Upper lobe of left lung (tissue), 6 donors: ENCODE results near the gene SLC9A6. TPM values are rescaled to one million over a fixed set of nuclear protein-coding genes. Genes with fewer than 3 reads are reported as not detected.

Source experiments
- ATAC-seq, 2 donors: fragments of 200-7000 bp; cut with Tn5 transposase; one replicate each; pipeline ENCODE4 v1.9.1; 2022; ENCODE audit warnings: mild to moderate bottlenecking in 2 of 2, moderate library complexity in 2 of 2; ENCODE audit not compliant: low FRiP score in 2 of 2
- DNase-seq, 2 donors: peaks; one replicate each; pipeline ENCODE4 v3.0.0-alpha.2; 2019 to 2020
- H3K27ac ChIP-seq, 4 donors: fragments of 200-600 bp; sonication (generic); one replicate each; pipeline ENCODE4 v1.5.1; 2016 to 2019
- H3K27me3 ChIP-seq, 4 donors: fragments of 200-600 bp; sonication (generic); one replicate each; pipeline ENCODE4 v1.5.1; 2017 to 2019
- H3K36me3 ChIP-seq, 4 donors: fragments of 200-600 bp; sonication (generic); one replicate each; pipeline ENCODE4 v1.5.1; 2016 to 2019
- H3K4me1 ChIP-seq, 4 donors: fragments of 200-600 bp; sonication (generic); one replicate each; pipeline ENCODE4 v1.5.1; 2018 to 2019
- H3K4me3 ChIP-seq, 4 donors: fragments of 200-600 bp; sonication (generic); one replicate each; pipeline ENCODE4 v1.5.1; 2017 to 2019; ENCODE audit warnings: mild to moderate bottlenecking in 2 of 4, moderate library complexity in 1 of 4
- H3K9me3 ChIP-seq, 4 donors: fragments of 200-600 bp; sonication (generic); one replicate each; pipeline ENCODE4 v1.5.1; 2018 to 2019
- CTCF ChIP-seq, 6 experiments: fragments of 450-650 bp in 4 of 6; fragments of 200-600 bp in 2 of 6; sonication (generic) in 2 of 6; IDR thresholded peaks; one replicate each; pipeline ENCODE4 v1.5.1; 2016 to 2019; ENCODE audit warnings: antibody characterized with exemption in 6 of 6
- EP300 ChIP-seq, 4 donors: sonication (generic); formaldehyde crosslinking; IDR thresholded peaks; one replicate each; pipeline ENCODE4 v1.5.1; 2017; ENCODE audit warnings: antibody characterized with exemption in 4 of 4, control low read depth in 2 of 4
- POLR2A ChIP-seq, 4 donors: fragments of 450-650 bp; IDR thresholded peaks; one replicate each; pipeline ENCODE4 v1.5.1; 2016 to 2017; ENCODE audit warnings: antibody characterized with exemption in 4 of 4, mild to moderate bottlenecking in 2 of 4
- POLR2AphosphoS5 ChIP-seq, 2 donors: sonication (generic); formaldehyde crosslinking; IDR thresholded peaks; one replicate each; pipeline ENCODE4 v1.5.1; 2017; ENCODE audit warnings: antibody characterized with exemption in 2 of 2
- WGBS, 2 donors: methylation state at CpG; one replicate each; pipeline ENCODE4 v1.1.5; 2017 to 2018; 5-methylcytosine and 5-hydroxymethylcytosine counted together
- total RNA-seq, 6 donors: library from RNA; depleted of rRNA in 4 of 6; stranded (reverse); fragments of >200 nt in 4 of 6; gene quantifications; one replicate each; pipeline versions ENCODE4 v1.1.0 to v1.2.1, GENCODE V29; 2016 to 2021
- donor health status: DM: no; HTN: no; CAD: no; lungs with moderate emphysema.
- donor health status: DM: no; HTN: yes; CAD: no; lungs with severe emphysema.

The SLC9A6 gene
- total RNA-seq, 6 donors from 2014 or later: 4.7 to 16.9 (median 11.5) TPM

DNA sequence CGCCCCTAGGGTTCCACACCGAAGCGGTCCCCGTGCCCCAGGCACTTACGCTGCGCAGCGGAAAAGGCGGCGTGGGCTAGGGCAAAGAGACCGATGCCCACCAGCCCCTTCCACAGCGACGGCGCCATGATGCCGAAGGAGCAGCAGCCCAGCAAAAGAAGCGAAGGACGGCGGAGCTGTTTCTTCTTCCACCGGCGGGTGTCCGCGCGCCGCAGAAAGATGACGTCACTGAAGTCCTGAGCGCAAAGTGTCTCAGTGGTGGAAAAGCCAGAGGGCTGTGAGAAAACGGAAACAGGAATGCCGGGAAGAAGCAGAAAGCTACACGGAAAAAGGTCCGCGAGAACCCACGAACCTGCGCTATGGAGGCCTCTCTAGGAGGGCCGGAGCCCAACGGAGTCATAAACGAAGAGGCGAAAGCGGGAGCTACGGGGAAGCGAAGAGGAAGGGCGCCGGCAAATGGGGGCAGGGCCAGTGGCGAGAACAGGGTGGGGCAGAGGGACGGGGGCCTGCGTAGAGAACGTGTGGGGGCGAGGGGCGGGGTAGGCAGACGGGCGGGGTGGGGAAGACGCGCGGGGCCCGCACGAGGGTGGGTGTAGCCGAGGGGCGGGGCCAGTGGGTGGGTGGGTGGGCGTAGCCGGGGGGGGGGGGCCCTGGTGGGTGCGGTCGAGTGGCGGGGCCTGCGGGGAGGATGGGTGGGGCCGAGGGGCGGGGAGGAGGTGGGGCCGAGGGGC lies 11.5 kb upstream of the SLC9A6 start, which contains the start of gene MMGT1:
Gene MMGT1, minus strand, starts transcription at position 441 of the 731 bp plus-strand sequence. Its CDS starts 313 bp downstream, at position 128.
- 0 to 24% methylated on average over 26 to 42 of the region's 65 CpGs for WGBS, 2 donors
- no peaks in the 10 kb centered on the region for H3K27me3 ChIP-seq
- H3K9me3 ChIP-seq: no peaks in the 10 kb centered on the region
- peak in 3 of 6 experiments; percentile 35 to 41 (median 39) for TF ChIP-seq CTCF (IDR thresholded peaks at IDR 0.05)
- TF ChIP-seq POLR2A (IDR thresholded peaks at IDR 0.05): peak in 2 of 4 donors; percentile 54 to 55
- peak; percentile 48 to 51 for TF ChIP-seq POLR2AphosphoS5 (IDR thresholded peaks at IDR 0.05)
- TF ChIP-seq EP300 (IDR thresholded peaks at IDR 0.05): no peak
- ATAC-seq: peak; percentile 93 to 95
- peak within 1 kb of the TSS; percentile 90 to 92 (median 92) for H3K27ac ChIP-seq
- DNase-seq: peak; percentile 81 to 87
- H3K4me3 ChIP-seq: peak within 1 kb of the TSS; percentile 52 to 75 (median 60)
- H3K36me3 ChIP-seq: no peaks in the 10 kb centered on the region
- H3K4me1 ChIP-seq: peaks cover 6 to 18% (median 8%) of the 10 kb centered on the region in 4 donors

- peak overlapping the region; percentile 12 to 90 (median 52) for H3K27ac ChIP-seq
- WGBS, 2 donors: 1 to 43% methylated on average over 8 to 9 of the region's 32 CpGs
- H3K4me3 ChIP-seq: peak overlapping the region in 3 of 4 donors; percentile 38 to 48 (median 45)
- H3K9me3 ChIP-seq: no peaks in the 10 kb centered on the region
- ATAC-seq (peak; percentile 75 to 85), DNase-seq (peak; percentile 75 to 91)
- H3K36me3 ChIP-seq: no peaks in the 10 kb centered on the region
- TF ChIP-seq EP300 (IDR thresholded peaks at IDR 0.05) (no peak), CTCF (IDR thresholded peaks at IDR 0.05) (no peak), POLR2AphosphoS5 (IDR thresholded peaks at IDR 0.05) (no peak), POLR2A (IDR thresholded peaks at IDR 0.05) (no peak)
- H3K27me3 ChIP-seq: no peaks in the 10 kb centered on the region
- peaks cover 6 to 18% (median 8%) of the 10 kb centered on the region in 4 donors for H3K4me1 ChIP-seq
These were observed 10.9 kb upstream of the SLC9A6 start for GRCh38 chrX:135974279-135974856.

DNA sequence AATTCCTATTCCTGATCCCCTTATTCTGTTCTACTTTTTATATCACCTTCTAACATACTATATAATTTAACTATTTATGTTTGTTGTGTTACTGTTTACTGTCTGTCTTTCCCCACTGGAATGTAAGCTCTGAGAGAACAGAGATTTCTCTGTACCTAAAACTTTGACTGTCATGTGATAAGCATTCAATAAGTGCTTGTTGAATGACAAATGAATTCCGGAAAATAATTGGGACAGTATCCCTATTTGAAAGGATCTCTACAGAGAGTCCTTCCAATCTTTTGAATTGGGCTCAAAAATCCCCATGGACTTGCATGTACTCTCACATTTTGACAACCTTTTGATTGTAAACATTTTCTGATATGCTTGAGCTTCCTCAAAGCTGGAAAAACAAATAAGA lies 9.8 kb upstream of the SLC9A6 start:
- Histone ChIP-seq H3K9me3 (no peaks in the 10 kb centered on the region), H3K27ac (no peak overlapping the region), H3K36me3 (no peaks in the 10 kb centered on the region), H3K27me3 (no peaks in the 10 kb centered on the region), H3K4me3 (no peak overlapping the region), H3K4me1 (peaks cover 6 to 18% (median 8%) of the 10 kb centered on the region in 4 donors)
- no peak for DNase-seq
- TF ChIP-seq CTCF (IDR thresholded peaks at IDR 0.05): no peak
- TF ChIP-seq POLR2A (IDR thresholded peaks at IDR 0.05): no peak
- TF ChIP-seq EP300 (IDR thresholded peaks at IDR 0.05): no peak
- no peak for TF ChIP-seq POLR2AphosphoS5 (IDR thresholded peaks at IDR 0.05)
- WGBS, 2 donors: 89 to 92% methylated on average over 1 of the region's 1 CpG
- no peak for ATAC-seq

- H3K36me3 ChIP-seq: no peaks in the 10 kb centered on the region
- H3K27me3 ChIP-seq: no peaks in the 10 kb centered on the region
- peaks cover 2 to 5% (median 3%) of the 10 kb centered on the region in 4 donors for H3K4me1 ChIP-seq
- DNase-seq: no peak
- TF ChIP-seq POLR2A (IDR thresholded peaks at IDR 0.05): no peak
- no peak for TF ChIP-seq POLR2AphosphoS5 (IDR thresholded peaks at IDR 0.05)
- TF ChIP-seq EP300 (IDR thresholded peaks at IDR 0.05): no peak
- no peak for TF ChIP-seq CTCF (IDR thresholded peaks at IDR 0.05)
- ATAC-seq: no peak
- H3K4me3 ChIP-seq: no peak overlapping the region
- WGBS, 2 donors: 72 to 75% methylated on average over 4 of the region's 4 CpGs
- no peaks in the 10 kb centered on the region for H3K9me3 ChIP-seq
- H3K27ac ChIP-seq: no peak overlapping the region
These were observed 7.6 kb upstream of the SLC9A6 start for GRCh38 chrX:135977611-135978010.
